CD14-positive monocyte (primary cell): ENCODE results near the gene RPS6KA2. TPM values are rescaled to one million over a fixed set of nuclear protein-coding genes. Genes with fewer than 3 reads are reported as not detected.

Experiments
- DNase-seq, 3 donors: peaks; one replicate each; pipeline ENCODE4 v3.0.0-alpha.2; 2011 to 2022
- H2AFZ ChIP-seq: 2 replicates; pipeline ENCODE4 v1.6.0; 2012; ENCODE audit warnings: mild to moderate bottlenecking, low read depth, low read length, inconsistent platforms; ENCODE audit not compliant: insufficient read depth, poor library complexity, severe bottlenecking
- H3K27ac ChIP-seq, 2 donors: 1 replicate in 1 of 2; 2 replicates in 1 of 2; pipeline ENCODE4 v1.5.1; 2012 to 2013; ENCODE audit warnings: low read length in 2 of 2, control low read depth in 1 of 2, inconsistent platforms in 1 of 2, low read depth in 1 of 2, mild to moderate bottlenecking in 1 of 2
- H3K27me3 ChIP-seq, 2 donors: one replicate each; pipeline versions ENCODE4 v1.6.0 to v1.6.1; 2011 to 2013; ENCODE audit warnings: low read length in 2 of 2; ENCODE audit not compliant: control insufficient read depth in 2 of 2, insufficient read depth in 2 of 2
- H3K36me3 ChIP-seq, 2 donors: replicated peaks in 1 of 2; 1 replicate in 1 of 2; 2 replicates in 1 of 2; pipeline versions ENCODE4 v1.5.1 to v1.6.1; 2012 to 2013; ENCODE audit warnings: low read length in 2 of 2, control low read depth in 1 of 2, inconsistent platforms in 1 of 2, mild to moderate bottlenecking in 1 of 2; ENCODE audit not compliant: insufficient read depth in 2 of 2, control insufficient read depth in 1 of 2
- H3K4me1 ChIP-seq, 2 donors: 1 replicate in 1 of 2; 2 replicates in 1 of 2; pipeline versions ENCODE4 v1.5.1 to v1.6.1; 2012 to 2013; ENCODE audit warnings: low read length in 2 of 2, control low read depth in 1 of 2, inconsistent platforms in 1 of 2, mild to moderate bottlenecking in 1 of 2, moderate library complexity in 1 of 2; ENCODE audit not compliant: insufficient read depth in 2 of 2, control insufficient read depth in 1 of 2
- H3K4me2 ChIP-seq: replicated peaks from 2 replicates; pipeline ENCODE3; 2012; ENCODE audit warnings: low read length, moderate library complexity, mild to moderate bottlenecking; ENCODE audit not compliant: poor library complexity, severe bottlenecking; ENCODE audit errors: extremely low read depth
- H3K4me3 ChIP-seq, 3 experiments: fragments of 200-600 bp in 1 of 3; sonication (generic) in 1 of 3; replicated peaks in 1 of 3; 1 replicate in 2 of 3; 2 replicates in 1 of 3; pipeline ENCODE4 v1.5.1; 2011 to 2013; ENCODE audit warnings: low read length in 3 of 3, mild to moderate bottlenecking in 3 of 3, control low read depth in 2 of 3, low read depth in 2 of 3, inconsistent platforms in 1 of 3, moderate library complexity in 1 of 3
- H3K79me2 ChIP-seq: 2 replicates; pipeline ENCODE4 v1.6.0; 2012; ENCODE audit warnings: mild to moderate bottlenecking, control low read depth, inconsistent platforms, low read length, moderate library complexity; ENCODE audit not compliant: insufficient read depth
- H3K9ac ChIP-seq: 2 replicates; pipeline ENCODE4 v1.6.0; 2017; ENCODE audit warnings: low read length, mild to moderate bottlenecking; ENCODE audit not compliant: insufficient read depth, poor library complexity, severe bottlenecking
- H3K9me3 ChIP-seq, 2 donors: replicated peaks in 1 of 2; 1 replicate in 1 of 2; 2 replicates in 1 of 2; pipeline versions ENCODE4 v1.5.1 to v1.6.1; 2012 to 2013; ENCODE audit warnings: low read length in 2 of 2, control low read depth in 1 of 2; ENCODE audit not compliant: control insufficient read depth in 1 of 2, insufficient read depth in 1 of 2
- H4K20me1 ChIP-seq: 2 replicates; pipeline ENCODE4 v1.6.0; 2012; ENCODE audit warnings: mild to moderate bottlenecking, low read length, control low read depth, moderate library complexity; ENCODE audit not compliant: insufficient read depth
- H3K27ac Mint-ChIP-seq, 7 donors: one replicate each; pipeline ENCODE4 v1.8.0; 2020; ENCODE audit warnings: mild to moderate bottlenecking in 7 of 7, mixed read lengths in 7 of 7, moderate library complexity in 6 of 7, inconsistent platforms in 2 of 7
- H3K27me3 Mint-ChIP-seq, 3 donors: one replicate each; pipeline ENCODE4 v1.8.0; 2021 to 2022; ENCODE audit warnings: low read depth in 3 of 3, mild to moderate bottlenecking in 3 of 3, mixed read lengths in 3 of 3, moderate library complexity in 3 of 3, inconsistent platforms in 1 of 3
- H3K36me3 Mint-ChIP-seq, 2 donors: one replicate each; pipeline ENCODE4 v1.8.0; 2020; ENCODE audit warnings: mixed read lengths in 2 of 2, inconsistent platforms in 1 of 2, mild to moderate bottlenecking in 1 of 2
- H3K4me1 Mint-ChIP-seq: one replicate; pipeline ENCODE4 v1.8.0; 2020; ENCODE audit warnings: mild to moderate bottlenecking, mixed read lengths
- H3K4me3 Mint-ChIP-seq, 2 donors: one replicate each; pipeline ENCODE4 v1.8.0; 2020; ENCODE audit warnings: mild to moderate bottlenecking in 2 of 2, mixed read lengths in 2 of 2, moderate library complexity in 1 of 2
- H3K9me3 Mint-ChIP-seq, 7 donors: one replicate each; pipeline ENCODE4 v1.8.0; 2020 to 2022; ENCODE audit warnings: mixed read lengths in 7 of 7, mild to moderate bottlenecking in 6 of 7, moderate library complexity in 6 of 7, inconsistent platforms in 2 of 7
- CTCF ChIP-seq: fragments of 200-600 bp; IDR thresholded peaks from one replicate; pipeline ENCODE4 v1.8.0; 2022; ENCODE audit warnings: antibody characterized with exemption, mild to moderate bottlenecking
- WGBS: methylation state at CpG from one replicate; pipeline ENCODE4 v1.1.5; 2013; ENCODE audit warnings: missing lambda C conversion rate; ENCODE audit not compliant: insufficient coverage; 5-methylcytosine and 5-hydroxymethylcytosine counted together
- intact Hi-C, 2 donors: fragments of 100-400 bp; cut with micrococcal nuclease; formaldehyde crosslinking; loops; one replicate each; pipeline versions ENCODE4 v1.15.0 to v1.15.1; 2023
- polyA plus RNA-seq, 3 donors: library from polyadenylated mRNA; depleted of rRNA in 1 of 3; unstranded in 2 of 3; stranded (reverse) in 1 of 3; fragments of 300-500 nt in 2 of 3; fragments of >200 nt in 1 of 3; fragmentation: Illumina TruSeq in 2 of 3; gene quantifications; 1 replicate in 2 of 3; 2 replicates in 1 of 3; pipeline ENCODE4 v1.2.3, GENCODE V29; 2012 to 2021

RPS6KA2 gene
- polyA plus RNA-seq, 3 donors, result 1.4 to 3.1 (median 1.9) TPM

- 39% methylated on average over 8 of the region's 9 CpGs for WGBS
- Mint-ChIP-seq H3K4me3 (no peak overlapping the region), H3K27me3 (peaks cover 3 to 6% (median 5%) of the 10 kb centered on the region in 3 donors), H3K27ac (no peak overlapping the region), H3K9me3 (peaks cover 8 to 17% (median 14%) of the 10 kb centered on the region in 7 donors), H3K4me1 (peaks cover 28% of the 10 kb centered on the region), H3K36me3 (peaks cover 4 to 8% of the 10 kb centered on the region in 2 donors)
- H3K27ac ChIP-seq, result no peak overlapping the region
- peaks cover 12 to 23% of the 10 kb centered on the region in 2 donors for H3K4me1 ChIP-seq
- intact Hi-C loops, result no loop called here
- H3K4me3 ChIP-seq, result no peak overlapping the region
- H3K9me3 ChIP-seq, result peaks cover 9 to 10% of the 10 kb centered on the region in 2 donors
- H3K79me2 ChIP-seq, result no peaks in the 10 kb centered on the region
- no peak for DNase-seq
- H3K36me3 ChIP-seq, result no peaks in the 10 kb centered on the region
- H3K4me2 ChIP-seq, result no peak overlapping the region
- no peaks in the 10 kb centered on the region for H3K27me3 ChIP-seq
- no peak overlapping the region for H3K9ac ChIP-seq
- no peaks in the 10 kb centered on the region for H4K20me1 ChIP-seq
- H2AFZ ChIP-seq, result no peak overlapping the region
- TF ChIP-seq CTCF, result no peak
Measured at GRCh38 chr6:166461821-166462460, 165.1 kb downstream of the RPS6KA2 start.

GRCh38 chr6:166460473-166461437 is 166.3 kb downstream of the RPS6KA2 start:
- no peak overlapping the region for H3K4me3 Mint-ChIP-seq
- WGBS, result 45% methylated on average over 21 of the region's 25 CpGs
- H3K9me3 Mint-ChIP-seq, result peaks cover 8 to 18% (median 14%) of the 10 kb centered on the region in 7 donors
- Histone ChIP-seq H3K36me3 (no peaks in the 10 kb centered on the region), H3K4me1 (peaks cover 12 to 23% of the 10 kb centered on the region in 2 donors), H3K4me2 (no peak overlapping the region), H3K79me2 (no peaks in the 10 kb centered on the region), H3K9me3 (peaks cover 9 to 10% of the 10 kb centered on the region in 2 donors), H3K27me3 (no peaks in the 10 kb centered on the region), H3K4me3 (no peak overlapping the region), H2AFZ (no peak overlapping the region), H3K27ac (no peak overlapping the region), H3K9ac (no peak overlapping the region), H4K20me1 (no peaks in the 10 kb centered on the region)
- H3K36me3 Mint-ChIP-seq, result peaks cover 4 to 8% of the 10 kb centered on the region in 2 donors
- DNase-seq, result no peak
- H3K27me3 Mint-ChIP-seq, result peaks cover 3 to 6% (median 5%) of the 10 kb centered on the region in 3 donors
- H3K27ac Mint-ChIP-seq, result no peak overlapping the region
- intact Hi-C loops, result no loop called here
- TF ChIP-seq CTCF, result no peak
- peaks cover 28% of the 10 kb centered on the region for H3K4me1 Mint-ChIP-seq
